HG02763 (cell line): Measurements from ENCODE around the gene NPLOC4.

ENCODE experiments used
- ATAC-seq: cut with Tn5 transposase; IDR thresholded peaks from one replicate; pipeline ENCODE4 v1.9.1; 2021; ENCODE audit warnings: mild to moderate bottlenecking, moderate library complexity; ENCODE audit not compliant: unreplicated experiment

NPLOC4 gene

GRCh38 chr17:81509972-81510784, 126.7 kb downstream of the NPLOC4 start:
- no peak for ATAC-seq

- no peak for ATAC-seq
Measured at GRCh38 chr17:81509207-81509971, 127.5 kb downstream of the NPLOC4 start.

GRCh38 chr17:81508639-81509206, 128.2 kb downstream of the NPLOC4 start:
- no peak for ATAC-seq
